ENCODE results near the gene USHBP1. TPM values are rescaled to one million over a fixed set of nuclear protein-coding genes. Genes with fewer than 3 reads are reported as not detected.
A peak's percentile ranks its signal among the peaks of the same experiment; 100 is the strongest.

The USHBP1 gene
- total RNA-seq, 2 donors from 2014 or later = 0.26 to 0.48 TPM

DNA sequence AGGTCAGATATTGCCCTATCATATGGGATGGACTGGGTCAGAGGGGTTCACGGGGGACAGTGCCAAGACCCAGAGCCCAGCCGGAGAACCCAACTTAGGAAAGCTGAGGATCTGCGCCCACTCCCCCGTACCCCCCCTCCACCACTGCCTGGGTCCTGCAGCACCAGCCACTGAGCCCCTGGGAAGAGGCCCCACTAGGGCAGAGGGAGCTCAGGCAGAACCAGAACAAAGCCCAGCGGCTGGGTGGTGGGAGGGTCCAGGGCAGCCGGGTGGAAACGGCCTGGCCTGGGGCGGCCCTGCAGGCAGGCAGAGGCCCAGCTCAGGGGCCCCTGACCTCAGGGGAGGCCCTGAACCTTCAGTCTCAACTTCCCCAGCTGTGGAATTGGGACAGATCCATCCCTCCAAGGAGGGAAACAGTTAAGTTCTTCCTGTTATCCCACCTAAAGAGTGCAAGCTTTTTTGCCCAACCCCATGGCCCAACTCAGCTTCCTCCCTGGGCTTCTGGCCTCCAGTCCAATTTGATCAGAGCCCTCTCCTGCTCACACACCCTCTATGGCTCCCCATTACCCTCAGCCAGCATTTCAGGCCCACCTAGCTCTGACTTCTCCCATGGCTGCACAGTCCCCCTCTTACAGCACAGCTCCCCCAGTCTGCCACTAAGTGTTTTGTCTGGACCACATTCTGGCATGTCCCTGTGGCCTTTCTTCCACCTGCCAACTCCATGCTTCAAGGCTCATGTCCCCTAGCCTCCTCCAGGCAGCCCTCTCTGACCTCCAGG lies 21.9 kb downstream of the USHBP1 start:
- Mint-ChIP-seq H3K27ac (peak overlapping the region; percentile 17), H3K4me1 (no peaks in the 10 kb centered on the region), H3K9me3 (no peaks in the 10 kb centered on the region), H3K36me3 (ENCODE audit: low read depth) (no peaks in the 10 kb centered on the region), H3K4me3 (no peak overlapping the region), H3K27me3 (no peaks in the 10 kb centered on the region)
- ATAC-seq (replicated peaks) = no peak

DNA sequence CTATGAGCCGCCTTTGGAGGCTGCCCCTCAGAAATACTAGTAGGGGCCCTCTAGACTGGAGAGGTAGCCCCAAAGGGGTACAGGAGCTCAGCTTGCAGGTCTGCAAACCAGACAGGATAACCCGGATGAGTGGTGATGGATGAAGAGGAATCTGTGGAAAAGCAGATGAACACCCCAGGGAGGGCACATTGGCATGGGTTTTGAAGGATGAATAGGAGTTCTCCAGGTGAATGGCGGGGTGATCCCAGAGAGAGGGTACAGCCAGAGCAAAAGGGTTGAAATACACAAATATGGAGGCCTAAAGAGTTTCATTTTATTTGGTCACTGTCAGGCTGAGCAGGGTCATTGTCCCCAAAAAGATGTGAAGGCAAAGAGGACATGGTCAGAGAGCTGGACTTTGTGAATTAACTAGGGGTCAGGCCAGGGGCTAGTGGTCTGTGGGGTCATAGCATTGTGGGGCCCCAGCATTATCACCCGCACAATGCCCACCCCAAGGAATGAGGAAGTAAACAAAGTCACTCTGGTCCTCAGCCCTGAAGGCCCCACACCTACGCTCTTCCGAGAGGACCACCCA lies 23.6 kb downstream of the USHBP1 start:
- no peak for ATAC-seq (replicated peaks)
- Mint-ChIP-seq H3K27ac (no peak overlapping the region), H3K27me3 (no peaks in the 10 kb centered on the region), H3K9me3 (no peaks in the 10 kb centered on the region), H3K36me3 (ENCODE audit: low read depth) (no peaks in the 10 kb centered on the region), H3K4me3 (no peak overlapping the region), H3K4me1 (no peaks in the 10 kb centered on the region)

DNA sequence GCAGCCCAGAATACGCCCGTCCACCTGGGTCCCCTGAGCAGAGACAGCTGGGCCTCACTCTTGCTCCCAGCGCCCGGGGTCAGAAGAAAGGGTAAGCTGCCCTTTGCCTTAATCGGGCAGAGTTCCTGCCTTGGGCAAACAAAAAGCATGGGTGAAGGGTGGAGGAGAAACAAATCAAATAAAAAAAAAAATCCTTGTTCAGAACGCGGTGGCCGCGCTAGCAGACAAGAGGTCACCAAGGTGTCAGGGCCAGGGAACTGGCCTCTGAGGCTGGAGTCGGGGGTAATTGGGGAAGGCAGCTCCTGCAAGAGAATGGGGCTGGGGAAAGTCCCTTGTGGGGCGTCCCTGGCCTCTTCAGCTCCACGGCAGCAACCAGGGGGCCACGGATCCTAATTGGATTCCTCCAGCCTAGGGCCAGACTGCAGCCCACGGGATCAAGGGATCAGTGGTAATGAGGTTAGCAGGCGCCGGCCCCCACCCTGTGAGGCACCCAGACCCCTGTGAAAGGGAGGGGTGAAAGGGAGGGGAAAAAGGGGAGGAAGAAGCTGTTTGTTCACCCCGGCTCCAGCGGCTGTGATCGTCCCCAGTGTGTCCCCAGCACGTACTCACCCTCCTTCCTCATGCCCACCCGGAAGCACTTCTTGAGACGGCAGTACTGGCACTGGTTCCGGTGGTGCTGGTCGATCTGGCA lies 24.3 kb downstream of the USHBP1 start:
- ATAC-seq (replicated peaks) = no peak
- Mint-ChIP-seq H3K4me1 (no peaks in the 10 kb centered on the region), H3K36me3 (ENCODE audit: low read depth) (no peaks in the 10 kb centered on the region), H3K27ac (no peak overlapping the region), H3K4me3 (no peak overlapping the region), H3K27me3 (no peaks in the 10 kb centered on the region), H3K9me3 (no peaks in the 10 kb centered on the region)

DNA sequence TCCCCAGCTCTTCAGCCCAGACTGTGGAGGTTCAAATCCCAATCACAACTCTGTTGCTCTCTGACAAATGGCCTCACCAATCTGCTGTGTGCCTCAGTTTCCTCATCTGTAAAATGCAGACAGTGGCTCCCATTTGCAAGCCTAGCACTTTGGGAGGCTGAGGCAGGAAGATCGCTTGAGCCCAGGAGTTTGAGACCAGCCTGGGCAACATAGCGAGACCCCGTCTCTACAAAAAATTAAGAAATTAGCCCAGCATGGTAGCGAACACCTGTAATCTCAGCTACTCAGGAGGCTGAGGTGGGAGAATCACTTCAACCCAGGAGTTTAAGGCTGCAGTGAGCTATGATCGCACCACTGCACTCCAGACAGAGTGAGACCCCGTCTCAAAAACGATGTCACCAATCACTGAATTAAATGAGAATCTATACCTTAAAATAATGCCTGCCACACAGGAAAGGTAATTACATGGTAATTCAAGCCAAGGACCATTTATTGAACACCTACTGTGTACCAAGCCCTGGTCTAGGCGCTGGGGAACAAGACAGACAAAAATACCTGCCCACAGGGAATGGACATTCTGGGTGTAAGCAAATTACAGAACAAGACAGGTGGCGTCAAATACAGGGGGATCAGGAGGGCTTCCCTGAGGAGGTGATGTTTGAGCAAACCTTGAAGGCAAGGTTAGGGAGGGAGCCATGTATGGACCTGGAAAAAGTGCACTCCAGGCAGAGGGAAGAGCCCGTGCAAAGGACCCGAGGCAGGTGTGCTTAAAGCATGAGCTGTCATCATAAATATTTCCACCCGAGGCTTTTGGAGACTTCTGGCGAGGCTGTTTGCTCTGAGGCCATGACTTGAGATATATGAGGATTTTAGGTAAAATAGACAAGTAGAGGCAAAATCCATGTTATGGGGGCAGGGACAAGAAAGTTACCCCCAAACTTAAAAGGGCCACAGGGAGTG lies 26.5 kb downstream of the USHBP1 start:
- H3K27me3 Mint-ChIP-seq = no peaks in the 10 kb centered on the region
- no peak overlapping the region for H3K27ac Mint-ChIP-seq
- no peaks in the 10 kb centered on the region for H3K4me1 Mint-ChIP-seq
- H3K36me3 Mint-ChIP-seq (ENCODE audit: low read depth) = peaks cover 9% of the 10 kb centered on the region
- ATAC-seq (replicated peaks) = no peak
- H3K9me3 Mint-ChIP-seq = no peaks in the 10 kb centered on the region
- peak overlapping the region; percentile 48 for H3K4me3 Mint-ChIP-seq

DNA sequence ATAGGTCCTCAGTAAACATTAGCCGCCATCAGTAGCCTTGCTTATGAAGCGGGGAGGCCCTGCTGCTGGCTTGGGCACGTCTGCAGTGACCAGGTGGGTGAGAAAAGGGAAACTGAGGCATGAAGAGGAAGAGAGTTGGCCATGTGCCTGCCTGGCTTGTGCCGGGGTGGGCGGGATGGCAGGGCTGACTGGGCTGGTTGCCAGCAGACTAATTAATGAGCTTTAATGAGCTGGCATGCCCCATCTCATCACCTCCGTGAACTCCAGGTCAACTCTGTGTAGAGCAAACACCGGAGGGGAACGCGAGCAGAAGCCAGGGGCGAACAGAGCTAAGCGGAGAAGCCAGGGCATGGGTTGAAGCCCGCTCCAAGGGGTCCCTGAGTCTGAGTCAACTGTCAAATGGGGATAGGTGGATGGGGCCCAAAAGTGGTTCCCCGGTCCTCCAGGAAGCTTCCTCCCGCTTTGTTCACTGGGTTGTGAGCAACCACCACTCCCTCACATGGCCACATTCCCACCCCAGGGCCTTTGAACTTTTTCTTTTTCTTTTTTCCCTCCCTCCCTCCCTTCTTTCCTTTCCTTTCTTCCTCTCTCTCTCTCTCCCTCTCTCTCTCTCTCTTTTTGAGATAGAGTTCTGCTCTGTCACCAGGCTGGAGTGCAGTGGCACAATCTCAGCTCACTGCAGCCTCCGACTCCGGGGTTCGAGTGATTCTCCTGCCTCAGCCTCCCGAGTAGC lies 27.6 kb downstream of the USHBP1 start:
- Mint-ChIP-seq H3K9me3 (no peaks in the 10 kb centered on the region), H3K4me1 (no peaks in the 10 kb centered on the region), H3K27ac (no peak overlapping the region), H3K27me3 (no peaks in the 10 kb centered on the region), H3K4me3 (peak overlapping the region; percentile 77), H3K36me3 (ENCODE audit: low read depth) (peaks cover 20% of the 10 kb centered on the region)
- no peak for ATAC-seq (replicated peaks)

DNA sequence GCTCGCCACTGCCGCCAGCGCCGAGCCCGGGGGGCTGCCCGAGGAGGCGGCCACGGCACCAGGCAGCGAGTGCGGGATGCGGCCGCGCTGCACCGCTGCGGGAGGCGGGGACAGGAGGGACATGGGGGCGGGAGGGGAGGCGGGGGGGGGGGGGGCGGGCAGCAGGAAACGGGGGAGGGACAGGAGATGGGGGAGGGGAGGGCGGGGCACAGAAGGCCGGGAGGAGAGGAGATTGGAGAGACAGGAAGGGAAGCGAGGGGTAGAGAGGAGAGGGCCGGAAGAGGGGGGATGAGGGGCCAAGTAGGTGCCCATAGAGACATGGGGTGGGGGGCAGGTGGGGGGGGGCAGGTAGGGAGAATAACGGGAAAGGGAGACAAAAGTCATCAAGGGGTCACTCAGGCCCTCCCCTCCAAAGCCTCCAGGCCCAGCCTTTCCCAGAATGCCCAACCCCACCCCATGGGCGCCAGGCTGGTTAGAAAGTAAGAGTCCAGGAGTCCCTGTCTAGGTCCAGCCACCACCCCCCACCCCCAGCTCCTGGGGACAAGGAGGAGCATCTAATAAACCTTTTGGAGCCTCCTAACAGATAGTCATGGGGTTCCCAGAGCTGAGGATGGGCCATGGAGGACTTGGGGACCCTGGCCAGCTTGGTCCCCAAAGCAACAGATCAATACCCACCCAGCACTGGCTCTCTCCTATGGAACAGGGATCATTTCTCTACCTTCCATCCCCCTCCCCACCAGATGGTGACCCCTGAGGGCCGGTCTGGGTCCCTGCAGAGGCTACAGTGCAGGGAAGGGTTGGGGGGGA lies 28.4 kb downstream of the USHBP1 start:
- Mint-ChIP-seq H3K27ac (no peak overlapping the region), H3K27me3 (no peaks in the 10 kb centered on the region), H3K9me3 (no peaks in the 10 kb centered on the region), H3K36me3 (ENCODE audit: low read depth) (peaks cover 24% of the 10 kb centered on the region), H3K4me1 (no peaks in the 10 kb centered on the region), H3K4me3 (peak overlapping the region; percentile 77)
- ATAC-seq (replicated peaks) = no peak

DNA sequence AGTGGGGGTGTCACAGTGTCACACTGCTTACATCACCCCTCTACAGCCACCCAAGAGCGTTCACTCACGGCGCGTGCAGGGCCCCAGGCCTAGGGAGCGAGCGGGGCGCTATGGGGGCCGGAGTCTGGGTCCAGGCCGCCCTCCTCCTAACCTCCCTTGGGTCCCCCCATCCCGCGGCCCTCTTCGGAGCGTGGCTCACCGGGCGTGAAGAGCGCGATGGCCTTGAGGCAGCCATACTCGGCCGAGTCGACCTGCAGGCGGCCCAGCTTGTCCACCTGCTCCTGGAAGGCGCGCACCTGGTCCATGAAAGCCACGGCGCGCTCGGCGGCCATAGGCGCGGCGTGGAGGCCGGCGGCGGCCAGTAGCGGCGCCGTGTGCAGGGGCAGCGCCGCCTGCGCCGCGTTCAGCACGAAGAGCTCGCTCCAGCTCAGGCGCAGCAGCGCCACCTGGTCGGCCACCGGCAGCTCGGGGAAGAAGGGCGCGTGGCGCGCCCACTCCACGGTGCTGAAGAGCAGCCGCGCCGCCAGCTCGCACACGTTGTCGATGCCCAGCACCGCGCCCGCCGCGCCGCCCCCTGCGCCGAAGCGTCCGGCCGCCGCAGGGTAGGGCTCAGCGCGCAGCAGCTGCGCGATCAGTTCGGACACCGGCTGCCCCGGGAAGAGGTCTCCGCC lies 29.1 kb downstream of the USHBP1 start:
- Mint-ChIP-seq H3K36me3 (ENCODE audit: low read depth) (peaks cover 30% of the 10 kb centered on the region), H3K9me3 (no peaks in the 10 kb centered on the region), H3K27me3 (no peaks in the 10 kb centered on the region), H3K4me1 (no peaks in the 10 kb centered on the region), H3K4me3 (peak overlapping the region; percentile 77), H3K27ac (peak overlapping the region; percentile 50)
- ATAC-seq (replicated peaks) = peak; percentile 89

DNA sequence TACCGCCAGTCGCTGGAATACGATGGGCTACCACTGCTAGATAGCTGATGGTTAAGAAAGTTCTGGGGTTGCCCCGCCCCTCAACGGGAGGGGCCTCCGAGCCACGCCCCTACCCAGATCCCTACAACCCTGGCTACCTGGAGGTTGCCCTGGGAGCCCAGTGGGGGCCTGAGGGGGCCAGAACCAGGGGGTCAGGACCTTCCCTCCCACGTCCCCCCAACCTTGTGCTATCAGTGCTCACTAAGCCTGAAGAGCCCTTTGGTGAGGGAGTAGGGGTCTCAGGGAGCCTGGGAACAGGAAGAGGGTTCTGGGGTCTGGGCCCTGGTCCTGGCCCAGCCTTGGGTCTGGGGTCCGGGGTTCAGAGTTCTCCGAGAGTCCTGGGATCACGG lies 29.6 kb downstream of the USHBP1 start:
- H3K27me3 Mint-ChIP-seq = no peaks in the 10 kb centered on the region
- ATAC-seq (replicated peaks) = peak; percentile 83
- H3K36me3 Mint-ChIP-seq (ENCODE audit: low read depth) = peaks cover 30% of the 10 kb centered on the region
- peak overlapping the region; percentile 77 for H3K4me3 Mint-ChIP-seq
- H3K9me3 Mint-ChIP-seq = no peaks in the 10 kb centered on the region
- H3K27ac Mint-ChIP-seq = peak overlapping the region; percentile 50
- H3K4me1 Mint-ChIP-seq = no peaks in the 10 kb centered on the region

DNA sequence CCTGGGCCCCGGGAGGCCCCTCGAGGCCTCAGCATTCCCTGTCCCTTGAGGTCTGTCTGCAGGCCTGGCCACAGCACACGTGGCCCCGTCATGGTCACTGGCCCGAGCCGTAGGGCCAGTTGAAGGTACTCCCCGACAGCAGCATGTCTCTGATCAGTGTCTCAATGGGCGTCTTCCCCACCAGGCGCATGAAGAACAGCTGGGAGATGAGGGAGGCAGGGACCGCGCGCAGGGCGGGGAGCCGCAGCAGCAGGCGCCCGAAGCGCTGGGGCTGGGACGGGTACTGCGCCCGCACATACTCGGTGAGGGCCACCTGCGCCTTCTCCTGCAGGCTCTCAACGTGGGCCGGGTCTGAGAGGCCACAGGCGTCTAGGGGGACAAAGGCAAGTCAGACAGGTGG lies 32.3 kb downstream of the USHBP1 start:
- Mint-ChIP-seq H3K4me3 (no peak overlapping the region), H3K36me3 (ENCODE audit: low read depth) (peaks cover 30% of the 10 kb centered on the region), H3K4me1 (peaks cover under 1% of the 10 kb centered on the region), H3K9me3 (no peaks in the 10 kb centered on the region), H3K27me3 (no peaks in the 10 kb centered on the region), H3K27ac (no peak overlapping the region)
- ATAC-seq (replicated peaks) = no peak

DNA sequence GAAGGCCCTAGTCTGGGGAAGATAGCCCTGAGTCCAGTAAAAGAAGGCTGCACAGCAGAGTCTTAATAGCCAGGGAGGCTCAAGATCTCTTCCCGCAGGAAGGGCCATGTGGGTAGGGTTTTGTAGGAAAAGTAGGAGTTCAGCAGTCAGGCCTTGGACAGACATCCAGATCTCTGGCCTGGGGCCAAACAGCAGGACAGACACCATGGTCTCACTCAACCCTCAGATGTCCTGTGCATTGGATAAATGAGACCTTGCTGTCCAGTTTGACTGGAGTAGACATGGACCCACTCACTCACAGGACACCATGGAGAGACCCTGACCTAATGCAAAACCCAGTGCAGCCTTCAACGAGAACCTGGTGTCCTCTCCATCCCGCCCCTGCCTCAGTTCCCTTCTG lies 34.7 kb downstream of the USHBP1 start:
- H3K4me3 Mint-ChIP-seq = no peak overlapping the region
- H3K36me3 Mint-ChIP-seq (ENCODE audit: low read depth) = peaks cover 30% of the 10 kb centered on the region
- no peak for ATAC-seq (replicated peaks)
- H3K4me1 Mint-ChIP-seq = peaks cover 5% of the 10 kb centered on the region
- H3K27me3 Mint-ChIP-seq = no peaks in the 10 kb centered on the region
- no peak overlapping the region for H3K27ac Mint-ChIP-seq
- H3K9me3 Mint-ChIP-seq = no peaks in the 10 kb centered on the region

DNA sequence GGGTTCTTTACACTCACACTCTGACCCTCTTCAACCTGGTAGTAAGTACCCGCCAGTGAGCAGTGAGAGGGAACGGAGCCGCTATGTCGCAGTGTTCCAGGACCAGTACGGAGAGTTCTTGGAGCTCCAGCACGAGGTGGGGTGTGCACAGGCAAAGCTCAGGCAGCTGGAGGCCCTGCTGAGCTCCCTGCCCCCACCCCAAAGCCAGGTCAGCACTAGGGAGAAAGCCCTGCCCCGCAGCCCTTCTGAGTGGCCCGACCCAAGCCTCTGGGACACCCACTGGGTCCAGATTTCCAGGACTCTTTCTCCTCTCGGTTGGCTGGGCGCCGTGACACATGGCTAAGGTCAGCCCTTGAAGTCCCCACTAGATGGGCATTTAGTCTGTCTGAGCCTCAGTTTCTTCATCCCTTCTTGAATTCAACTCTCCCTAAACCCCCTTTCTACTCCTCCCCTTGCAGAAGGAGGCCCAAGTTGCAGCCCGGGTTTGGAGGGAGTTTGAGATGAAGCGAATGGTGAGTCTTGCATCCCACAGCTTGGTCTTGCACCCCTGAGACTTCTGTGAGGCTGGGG lies 36.7 kb downstream of the USHBP1 start:
- Mint-ChIP-seq H3K4me1 (peaks cover 5% of the 10 kb centered on the region), H3K9me3 (no peaks in the 10 kb centered on the region), H3K27me3 (no peaks in the 10 kb centered on the region), H3K36me3 (ENCODE audit: low read depth) (peaks cover 20% of the 10 kb centered on the region), H3K4me3 (no peak overlapping the region), H3K27ac (no peak overlapping the region)
- no peak for ATAC-seq (replicated peaks)

DNA sequence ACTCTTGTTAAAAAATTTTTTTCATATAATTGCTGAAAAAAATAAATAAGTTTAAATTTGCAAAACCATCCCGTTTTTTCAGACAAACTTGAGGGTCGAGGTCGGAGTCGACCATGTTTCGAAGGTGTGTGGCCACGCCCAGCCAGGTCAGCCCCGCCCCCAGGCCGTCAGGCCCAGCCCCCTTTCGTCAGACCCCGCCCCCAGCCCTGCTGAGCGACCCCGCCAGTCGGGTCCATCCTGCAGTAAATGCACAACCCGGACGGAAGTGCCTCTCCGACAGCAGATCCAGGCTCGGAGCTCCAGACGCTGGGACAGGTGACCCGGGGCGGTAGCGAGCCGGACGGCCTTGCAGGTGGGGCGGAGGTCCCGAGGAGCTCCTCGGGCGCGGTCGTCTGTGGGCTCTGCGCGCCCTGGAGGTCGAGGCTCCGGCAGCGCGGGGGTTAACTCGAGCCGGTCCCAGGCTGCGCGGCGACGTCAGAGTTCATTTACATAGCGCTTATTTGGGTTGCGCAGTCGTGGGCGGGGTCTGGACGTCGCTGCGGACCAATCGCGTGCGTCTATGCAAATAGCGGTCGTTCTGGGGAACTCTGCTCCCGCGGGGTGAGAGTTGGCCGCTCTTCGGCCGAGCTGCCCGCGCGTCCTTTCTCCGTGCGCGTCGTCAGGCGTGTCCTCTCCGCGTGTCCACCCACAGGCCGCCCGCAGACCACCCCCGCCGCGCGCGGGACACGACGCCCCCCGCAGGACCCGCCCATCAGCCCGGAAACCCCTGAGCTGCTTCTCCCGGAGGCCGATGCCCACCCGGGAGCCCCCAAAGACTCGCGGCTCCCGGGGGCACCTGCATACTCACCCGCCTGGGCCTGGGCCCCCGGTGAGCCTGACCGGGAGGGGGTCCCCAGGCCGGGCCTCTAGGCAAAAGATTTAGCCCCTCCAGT lies 38.3 kb downstream of the USHBP1 start, which contains the start of gene OCEL1:
Gene OCEL1, plus strand, starts transcription at position 225 of the 932 bp plus-strand sequence. Its CDS starts 22 bp downstream, at position 247.
- Mint-ChIP-seq H3K9me3 (no peaks in the 10 kb centered on the region), H3K27me3 (no peaks in the 10 kb centered on the region), H3K36me3 (ENCODE audit: low read depth) (peaks cover 7% of the 10 kb centered on the region), H3K27ac (peak within 1 kb of the TSS; percentile 86), H3K4me3 (peak within 1 kb of the TSS; percentile 86), H3K4me1 (peaks cover 5% of the 10 kb centered on the region)
- ATAC-seq (replicated peaks) = peak; percentile 94
